DND-41 (cell line): ENCODE results near the gene PPP1R13B.

Experiments used
- CTCF ChIP-seq: IDR thresholded peaks from 2 replicates; pipeline ENCODE4 v1.5.1; 2012; ENCODE audit warnings: borderline replicate concordance, low read length, moderate library complexity, mild to moderate bottlenecking; ENCODE audit not compliant: poor library complexity, severe bottlenecking; ENCODE audit errors: extremely low read depth
- EZH2 ChIP-seq: IDR thresholded peaks from 3 replicates; pipeline ENCODE4 v1.6.1; 2012; ENCODE audit warnings: borderline replicate concordance, low read depth, mild to moderate bottlenecking, moderate library complexity, low read length, inconsistent platforms; ENCODE audit not compliant: severe bottlenecking

DNA sequence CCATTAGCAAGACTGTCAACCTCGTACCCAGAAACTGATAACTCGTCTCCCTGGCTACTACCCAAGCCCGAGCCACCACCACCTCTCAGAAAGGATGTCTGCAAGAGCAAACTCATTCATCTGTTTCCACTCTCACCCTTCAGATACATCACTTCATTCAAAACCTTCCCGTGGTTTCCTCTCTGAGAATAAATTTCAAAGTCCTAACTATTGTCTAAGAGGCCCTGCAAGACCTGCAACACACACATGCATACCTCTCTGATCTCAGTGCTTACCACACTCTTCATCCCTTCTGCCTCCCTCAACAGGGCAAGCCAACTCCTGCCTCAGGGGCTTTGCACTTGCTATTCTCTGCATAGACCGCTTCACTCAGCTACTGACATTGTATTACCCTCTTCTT lies 40.6 kb downstream of the PPP1R13B start:
- TF ChIP-seq EZH2: no peak
- TF ChIP-seq CTCF: no peak
